A549 (cell line): ENCODE results near the gene PTPN6.

ENCODE experiments used
- BHLHE40 ChIP-seq: IDR thresholded peaks from 2 replicates; pipeline ENCODE4 v1.6.1; 2012; ENCODE audit warnings: low read depth, low read length, inconsistent platforms
- CEBPB ChIP-seq, 2 experiments: fragments of >200 bp in 1 of 2; sonication (Bioruptor Twin) in 1 of 2; formaldehyde crosslinking in 1 of 2; IDR thresholded peaks; 2 replicates each; pipeline ENCODE4 v1.6.1; 2012 to 2016
- ESRRA ChIP-seq: fragments of 150-350 bp; IDR thresholded peaks from 2 replicates; pipeline ENCODE4 v1.6.1; 2014; ENCODE audit warnings: mild to moderate bottlenecking, low read length, borderline replicate concordance
- HDAC2 ChIP-seq: fragments of 200-600 bp; sonication (generic); IDR thresholded peaks from 2 replicates; pipeline ENCODE4 v1.6.1; 2016
- HMGXB4 ChIP-seq: fragments of 250-450 bp; sonication (Bioruptor Pico); IDR thresholded peaks from 2 replicates; pipeline ENCODE4 v1.5.0; 2021; ENCODE audit warnings: mild to moderate bottlenecking, moderate library complexity, borderline replicate concordance
- JUN ChIP-seq, 2 experiments: fragments of >200 bp; sonication (Bioruptor Twin); formaldehyde crosslinking; IDR thresholded peaks; 2 replicates in 1 of 2; 3 replicates in 1 of 2; pipeline ENCODE4 v1.6.1; 2016 to 2017
- POLR2A ChIP-seq: IDR thresholded peaks from 2 replicates; pipeline ENCODE4 v1.6.1; 2012; ENCODE audit warnings: mild to moderate bottlenecking, low read length
- RCOR1 ChIP-seq: fragments of 150-350 bp; IDR thresholded peaks from 2 replicates; pipeline ENCODE4 v1.6.1; 2014; ENCODE audit warnings: antibody characterized with exemption, low read length, low read depth
- TF ChIP-seq, protein P1 (sequence below): fragments of >200 bp; sonication (Bioruptor Twin); formaldehyde crosslinking; IDR thresholded peaks from 3 replicates; pipeline ENCODE4 v1.5.1; 2016
- TF ChIP-seq, protein P2 (sequence below): fragments of 450-650 bp; IDR thresholded peaks from 2 replicates; pipeline ENCODE4 v1.6.1; 2014; ENCODE audit warnings: antibody characterized with exemption
- TF ChIP-seq, protein P3 (sequence below): fragments of >200 bp; sonication (Bioruptor Twin); formaldehyde crosslinking; IDR thresholded peaks from 2 replicates; pipeline ENCODE4 v1.6.1; 2016

GRCh38 chr12:6961695-6962284 lies 10.6 kb downstream of the PTPN6 start:
- TF ChIP-seq, protein P1, sequence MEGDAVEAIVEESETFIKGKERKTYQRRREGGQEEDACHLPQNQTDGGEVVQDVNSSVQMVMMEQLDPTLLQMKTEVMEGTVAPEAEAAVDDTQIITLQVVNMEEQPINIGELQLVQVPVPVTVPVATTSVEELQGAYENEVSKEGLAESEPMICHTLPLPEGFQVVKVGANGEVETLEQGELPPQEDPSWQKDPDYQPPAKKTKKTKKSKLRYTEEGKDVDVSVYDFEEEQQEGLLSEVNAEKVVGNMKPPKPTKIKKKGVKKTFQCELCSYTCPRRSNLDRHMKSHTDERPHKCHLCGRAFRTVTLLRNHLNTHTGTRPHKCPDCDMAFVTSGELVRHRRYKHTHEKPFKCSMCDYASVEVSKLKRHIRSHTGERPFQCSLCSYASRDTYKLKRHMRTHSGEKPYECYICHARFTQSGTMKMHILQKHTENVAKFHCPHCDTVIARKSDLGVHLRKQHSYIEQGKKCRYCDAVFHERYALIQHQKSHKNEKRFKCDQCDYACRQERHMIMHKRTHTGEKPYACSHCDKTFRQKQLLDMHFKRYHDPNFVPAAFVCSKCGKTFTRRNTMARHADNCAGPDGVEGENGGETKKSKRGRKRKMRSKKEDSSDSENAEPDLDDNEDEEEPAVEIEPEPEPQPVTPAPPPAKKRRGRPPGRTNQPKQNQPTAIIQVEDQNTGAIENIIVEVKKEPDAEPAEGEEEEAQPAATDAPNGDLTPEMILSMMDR, result peak; percentile 61
- TF ChIP-seq HMGXB4 (no peak), HDAC2 (no peak), POLR2A (peak; percentile 28), ESRRA (no peak), CEBPB (IDR thresholded peaks at IDR 0.05) (no peak), BHLHE40 (no peak), RCOR1 (no peak), JUN (IDR thresholded peaks at IDR 0.05) (peak in 1 of 2 experiments; percentile 35; a peak in 2 of 5 replicates)
- TF ChIP-seq, protein P2, sequence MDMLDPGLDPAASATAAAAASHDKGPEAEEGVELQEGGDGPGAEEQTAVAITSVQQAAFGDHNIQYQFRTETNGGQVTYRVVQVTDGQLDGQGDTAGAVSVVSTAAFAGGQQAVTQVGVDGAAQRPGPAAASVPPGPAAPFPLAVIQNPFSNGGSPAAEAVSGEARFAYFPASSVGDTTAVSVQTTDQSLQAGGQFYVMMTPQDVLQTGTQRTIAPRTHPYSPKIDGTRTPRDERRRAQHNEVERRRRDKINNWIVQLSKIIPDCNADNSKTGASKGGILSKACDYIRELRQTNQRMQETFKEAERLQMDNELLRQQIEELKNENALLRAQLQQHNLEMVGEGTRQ, result no peak
- TF ChIP-seq, protein P3, sequence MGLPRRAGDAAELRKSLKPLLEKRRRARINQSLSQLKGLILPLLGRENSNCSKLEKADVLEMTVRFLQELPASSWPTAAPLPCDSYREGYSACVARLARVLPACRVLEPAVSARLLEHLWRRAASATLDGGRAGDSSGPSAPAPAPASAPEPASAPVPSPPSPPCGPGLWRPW, result no peak
